ENCODE measurements around the gene PRRC2C. TPM values are rescaled to one million over a fixed set of nuclear protein-coding genes. Genes with fewer than 3 reads are reported as not detected.

Gene PRRC2C
- total RNA-seq, 1 experiment from 2014 or later: 267 TPM

GRCh38 chr1:171530676-171531075 is 45.3 kb downstream of the PRRC2C start:
- Histone ChIP-seq H3K79me2 (ENCODE audit: insufficient read depth, low read length) (no peaks in the 10 kb centered on the region), H3K4ac (ENCODE audit: low read depth, low read length) (no peak overlapping the region), H3K18ac (ENCODE audit: insufficient read length, low read depth, low read length) (no peak overlapping the region), H2BK15ac (ENCODE audit: low read depth, low read length) (no peak overlapping the region), H3K9ac (ENCODE audit: extremely low read depth, insufficient read length, low read length) (no peak overlapping the region), H2AK5ac (ENCODE audit: insufficient read length, low read length) (no peak overlapping the region), H2BK20ac (ENCODE audit: low read depth, low read length, poor library complexity, severe bottlenecking) (no peak overlapping the region), H3K23ac (ENCODE audit: insufficient read length, low read depth, low read length) (no peak overlapping the region), H3K4me1 (ENCODE audit: insufficient read depth, low read length) (no peaks in the 10 kb centered on the region), H3K9me3 (ENCODE audit: control insufficient read depth, low read depth, low read length) (no peaks in the 10 kb centered on the region), H3K56ac (ENCODE audit: insufficient read length, low read depth, low read length) (no peak overlapping the region), H3K79me1 (ENCODE audit: insufficient read depth, low read depth, low read length, poor library complexity, severe bottlenecking) (no peaks in the 10 kb centered on the region), H2AFZ (ENCODE audit: low read length) (no peak overlapping the region), H4K8ac (replicated peaks; ENCODE audit: insufficient read length, low read depth, low read length) (no peak overlapping the region), H3K23me2 (ENCODE audit: insufficient read length, low read depth, low read length, poor library complexity, severe bottlenecking) (no peaks in the 10 kb centered on the region), H4K20me1 (ENCODE audit: control insufficient read depth, insufficient read depth, insufficient read length) (no peaks in the 10 kb centered on the region), H3K27me3 (ENCODE audit: insufficient read depth, low read length) (no peaks in the 10 kb centered on the region), H3T11ph (ENCODE audit: low read length) (no peak overlapping the region), H2BK120ac (ENCODE audit: low read depth, low read length, poor library complexity, severe bottlenecking) (no peak overlapping the region), H2BK5ac (ENCODE audit: insufficient read length, low read length) (no peak overlapping the region), H4K5ac (ENCODE audit: insufficient read length, low read depth, low read length) (no peak overlapping the region), H3K14ac (ENCODE audit: insufficient read depth, low read length) (no peak overlapping the region), H4K91ac (ENCODE audit: insufficient read length, low read depth, low read length) (no peak overlapping the region), H2BK12ac (ENCODE audit: insufficient read length, low read depth, low read length) (no peak overlapping the region), H3K27ac (ENCODE audit: insufficient read length, low read depth, low read length) (no peak overlapping the region), H3K4me2 (ENCODE audit: insufficient read depth, insufficient read length, low read length) (no peak overlapping the region)
- DNase-seq: no peak
- Mint-ChIP-seq H3K27me3 (ENCODE audit: low read depth) (no peaks in the 10 kb centered on the region), H3K9me3 (no peaks in the 10 kb centered on the region), H3K4me3 (no peak overlapping the region), H3K4me1 (no peaks in the 10 kb centered on the region), H3K36me3 (ENCODE audit: insufficient read depth in 1 of 3, low read depth in 3 of 3) (peaks cover 40 to 89% (median 70%) of the 10 kb centered on the region in 3 experiments; a peak in 6 of 7 replicates), H3K27ac (no peak overlapping the region)
- TF ChIP-seq, protein P1, sequence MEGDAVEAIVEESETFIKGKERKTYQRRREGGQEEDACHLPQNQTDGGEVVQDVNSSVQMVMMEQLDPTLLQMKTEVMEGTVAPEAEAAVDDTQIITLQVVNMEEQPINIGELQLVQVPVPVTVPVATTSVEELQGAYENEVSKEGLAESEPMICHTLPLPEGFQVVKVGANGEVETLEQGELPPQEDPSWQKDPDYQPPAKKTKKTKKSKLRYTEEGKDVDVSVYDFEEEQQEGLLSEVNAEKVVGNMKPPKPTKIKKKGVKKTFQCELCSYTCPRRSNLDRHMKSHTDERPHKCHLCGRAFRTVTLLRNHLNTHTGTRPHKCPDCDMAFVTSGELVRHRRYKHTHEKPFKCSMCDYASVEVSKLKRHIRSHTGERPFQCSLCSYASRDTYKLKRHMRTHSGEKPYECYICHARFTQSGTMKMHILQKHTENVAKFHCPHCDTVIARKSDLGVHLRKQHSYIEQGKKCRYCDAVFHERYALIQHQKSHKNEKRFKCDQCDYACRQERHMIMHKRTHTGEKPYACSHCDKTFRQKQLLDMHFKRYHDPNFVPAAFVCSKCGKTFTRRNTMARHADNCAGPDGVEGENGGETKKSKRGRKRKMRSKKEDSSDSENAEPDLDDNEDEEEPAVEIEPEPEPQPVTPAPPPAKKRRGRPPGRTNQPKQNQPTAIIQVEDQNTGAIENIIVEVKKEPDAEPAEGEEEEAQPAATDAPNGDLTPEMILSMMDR (conservative IDR thresholded peaks at IDR 0.05): no peak
- no CpG with 5 or more reads among the region's 3 CpGs for WGBS (ENCODE audit: extremely low coverage, insufficient read length, low lambda C conversion rate)
